Measurements from ENCODE around the gene LEO1.
"Not testable (repeated sequence)": the region's sequence is repeated elsewhere in the genome, so short reads cannot be mapped to it uniquely, and the experiment has no call there.

The LEO1 gene

DNA sequence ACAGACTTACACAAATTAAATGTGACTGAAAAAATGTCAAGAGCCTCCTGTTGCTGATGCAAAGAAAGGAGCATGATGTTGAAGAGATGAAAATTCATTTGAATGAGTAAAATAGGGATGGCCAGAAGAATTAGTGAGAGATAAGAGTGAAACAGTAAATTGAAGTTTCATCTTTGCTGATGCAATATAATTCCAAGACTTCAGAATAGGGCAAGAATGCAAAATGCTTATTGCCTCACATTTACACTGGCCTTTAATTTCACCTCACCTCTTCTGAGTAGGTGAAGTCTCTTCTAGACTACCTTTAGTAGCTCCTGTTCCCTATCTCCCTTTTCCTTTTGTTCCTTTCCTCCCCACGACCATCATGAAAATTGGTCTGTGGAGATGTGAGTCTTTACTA, 32.1 kb upstream of the LEO1 start:
- H3K4me3 ChIP-seq (replicated peaks; ENCODE audit: low read depth, low read length), result no peak overlapping the region
- TF ChIP-seq, protein P1, sequence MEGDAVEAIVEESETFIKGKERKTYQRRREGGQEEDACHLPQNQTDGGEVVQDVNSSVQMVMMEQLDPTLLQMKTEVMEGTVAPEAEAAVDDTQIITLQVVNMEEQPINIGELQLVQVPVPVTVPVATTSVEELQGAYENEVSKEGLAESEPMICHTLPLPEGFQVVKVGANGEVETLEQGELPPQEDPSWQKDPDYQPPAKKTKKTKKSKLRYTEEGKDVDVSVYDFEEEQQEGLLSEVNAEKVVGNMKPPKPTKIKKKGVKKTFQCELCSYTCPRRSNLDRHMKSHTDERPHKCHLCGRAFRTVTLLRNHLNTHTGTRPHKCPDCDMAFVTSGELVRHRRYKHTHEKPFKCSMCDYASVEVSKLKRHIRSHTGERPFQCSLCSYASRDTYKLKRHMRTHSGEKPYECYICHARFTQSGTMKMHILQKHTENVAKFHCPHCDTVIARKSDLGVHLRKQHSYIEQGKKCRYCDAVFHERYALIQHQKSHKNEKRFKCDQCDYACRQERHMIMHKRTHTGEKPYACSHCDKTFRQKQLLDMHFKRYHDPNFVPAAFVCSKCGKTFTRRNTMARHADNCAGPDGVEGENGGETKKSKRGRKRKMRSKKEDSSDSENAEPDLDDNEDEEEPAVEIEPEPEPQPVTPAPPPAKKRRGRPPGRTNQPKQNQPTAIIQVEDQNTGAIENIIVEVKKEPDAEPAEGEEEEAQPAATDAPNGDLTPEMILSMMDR (IDR thresholded peaks at IDR 0.05; ENCODE audit: low read depth, low read length, missing control alignments), result no peak
- DNase-seq (ENCODE audit: extremely low read depth, low read depth), result no peak

GRCh38 chr15:52003089-52003488, 31.5 kb upstream of the LEO1 start:
- not testable (repeated sequence) for H3K4me3 ChIP-seq (replicated peaks; ENCODE audit: low read depth, low read length); DNase-seq (ENCODE audit: extremely low read depth, low read depth)

DNA sequence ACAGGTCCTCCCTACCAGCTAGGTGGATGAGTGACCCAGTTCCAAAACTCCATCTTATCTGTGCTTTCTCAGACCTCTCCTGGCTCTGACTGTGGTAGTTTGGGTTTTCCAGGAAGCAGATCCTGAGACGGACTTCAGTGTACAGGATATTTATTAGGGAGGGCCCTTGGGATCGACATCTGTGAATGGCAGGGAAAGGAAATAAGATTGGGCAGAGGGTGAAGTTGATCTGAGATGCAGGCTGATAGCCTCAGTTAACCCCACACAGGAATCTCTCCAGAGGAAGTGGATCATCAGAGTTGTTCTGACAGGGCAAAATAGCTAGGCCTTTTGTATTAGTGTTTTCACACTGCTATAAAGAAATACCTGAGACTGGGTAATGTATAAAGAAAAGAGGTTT, 30.8 kb upstream of the LEO1 start:
- DNase-seq (ENCODE audit: extremely low read depth, low read depth), result no peak

GRCh38 chr15:51992953-51993352, 21.4 kb upstream of the LEO1 start:
- TF ChIP-seq, protein P1 (IDR thresholded peaks at IDR 0.05; ENCODE audit: low read depth, low read length, missing control alignments), result no peak
- no peak overlapping the region for H3K4me3 ChIP-seq (replicated peaks; ENCODE audit: low read depth, low read length)
- no peak for DNase-seq (ENCODE audit: extremely low read depth, low read depth)

More for the DNA sequence above, 30.8 kb upstream of the LEO1 start:
- TF ChIP-seq, protein P1 (IDR thresholded peaks at IDR 0.05; ENCODE audit: low read depth, low read length, missing control alignments), result no peak
- H3K4me3 ChIP-seq (replicated peaks; ENCODE audit: low read depth, low read length), result no peak overlapping the region

DNA sequence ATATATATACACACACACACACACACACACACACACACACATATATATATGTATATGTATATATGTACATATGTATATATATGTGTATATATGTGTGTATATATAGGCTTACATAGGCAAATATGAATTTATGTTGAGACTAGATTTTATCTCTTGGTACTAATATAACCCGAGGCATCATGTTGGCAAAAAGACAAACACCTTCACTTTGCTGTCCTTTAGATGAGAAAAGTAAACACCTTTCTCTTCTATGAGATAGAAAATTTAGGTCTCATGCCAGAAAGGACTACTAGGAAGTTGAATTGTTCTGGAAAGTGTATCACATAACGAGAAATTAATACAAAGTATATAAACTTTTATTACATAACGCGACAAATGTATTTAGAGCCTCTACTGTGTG, 19.6 kb upstream of the LEO1 start:
- no peak overlapping the region for H3K4me3 ChIP-seq (replicated peaks; ENCODE audit: low read depth, low read length)
- TF ChIP-seq, protein P1 (IDR thresholded peaks at IDR 0.05; ENCODE audit: low read depth, low read length, missing control alignments), result no peak
- DNase-seq (ENCODE audit: extremely low read depth, low read depth), result no peak

- H3K4me3 ChIP-seq (replicated peaks; ENCODE audit: low read depth, low read length), result no peak overlapping the region
- TF ChIP-seq, protein P1 (IDR thresholded peaks at IDR 0.05; ENCODE audit: low read depth, low read length, missing control alignments), result no peak
- no peak for DNase-seq (ENCODE audit: extremely low read depth, low read depth)
Measured at GRCh38 chr15:51982770-51983103, 11.2 kb upstream of the LEO1 start.

DNA sequence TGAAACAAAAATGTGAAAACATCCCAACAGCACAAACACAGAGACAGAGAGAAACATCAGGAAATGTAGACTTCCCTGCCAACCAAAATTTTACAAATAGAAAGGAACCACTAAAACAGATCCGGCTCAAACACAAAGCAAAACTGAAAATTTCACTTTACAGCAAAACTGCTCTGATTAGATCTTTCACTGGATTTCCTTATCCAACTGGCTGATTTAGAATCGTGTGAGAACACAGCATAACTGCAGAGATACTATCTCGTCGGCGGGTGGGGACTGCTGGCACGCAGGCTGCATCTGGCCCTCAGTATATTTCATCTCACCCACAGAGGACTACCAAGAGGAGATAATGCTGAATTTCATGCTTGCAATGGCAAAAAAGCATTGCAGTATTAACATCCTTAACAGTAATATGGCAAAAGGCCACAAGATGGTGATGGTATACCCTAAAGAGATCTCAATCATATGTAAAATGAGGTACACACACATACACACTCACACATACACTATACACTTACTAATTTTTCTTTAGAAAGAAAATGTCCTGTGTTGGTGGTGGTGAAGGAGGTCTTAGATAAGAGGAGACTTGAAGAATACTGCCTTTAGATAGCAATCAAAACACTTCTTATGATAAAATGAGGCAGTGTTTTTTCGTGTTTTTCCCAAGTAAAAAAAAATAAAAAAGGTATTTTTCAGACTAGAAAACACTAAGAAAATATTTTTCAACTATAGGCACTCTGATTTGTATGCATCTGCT, 10.6 kb upstream of the LEO1 start:
- DNase-seq (ENCODE audit: extremely low read depth, low read depth), result peak; percentile 67
- H3K4me3 ChIP-seq (replicated peaks; ENCODE audit: low read depth, low read length), result peak overlapping the region; percentile 7; the same call in 1 of the 2 replicates
- TF ChIP-seq, protein P1 (IDR thresholded peaks at IDR 0.05; ENCODE audit: low read depth, low read length, missing control alignments), result peak; percentile 46

All from HFF-Myc (cell line).